Fibroblast of upper back skin (primary cell): ENCODE data around the gene AHDC1.

ENCODE experiments used
- DNase-seq: peaks from one replicate; pipeline ENCODE4 v3.0.0-alpha.2; 2013

AHDC1 gene

GRCh38 chr1:27597516-27598294, 6.2 kb downstream of the AHDC1 start:
- peak; percentile 69 for DNase-seq

GRCh38 chr1:27596986-27597385, 7.0 kb downstream of the AHDC1 start:
- no peak for DNase-seq

- no peak for DNase-seq
These were observed 7.7 kb downstream of the AHDC1 start for GRCh38 chr1:27596261-27596660.

- DNase-seq: no peak
These were observed 8.3 kb downstream of the AHDC1 start for GRCh38 chr1:27595597-27595996.

- peak; percentile 62 for DNase-seq
These were observed 9.1 kb downstream of the AHDC1 start for GRCh38 chr1:27594564-27595510.

- no peak for DNase-seq
These were observed 10.0 kb downstream of the AHDC1 start for GRCh38 chr1:27593678-27594563.

- DNase-seq: no peak
These were observed 10.8 kb downstream of the AHDC1 start for GRCh38 chr1:27592931-27593677.

- no peak for DNase-seq
These were observed 11.6 kb downstream of the AHDC1 start for GRCh38 chr1:27592232-27592930.

GRCh38 chr1:27591622-27592021, 12.3 kb downstream of the AHDC1 start:
- DNase-seq: peak; percentile 62

GRCh38 chr1:27590917-27591508, 12.9 kb downstream of the AHDC1 start:
- no peak for DNase-seq

GRCh38 chr1:27589841-27590426, 14.0 kb downstream of the AHDC1 start:
- DNase-seq: peak; percentile 66

GRCh38 chr1:27589441-27589840, 14.5 kb downstream of the AHDC1 start:
- DNase-seq: no peak

GRCh38 chr1:27588256-27589232, 15.4 kb downstream of the AHDC1 start:
- DNase-seq: peak; percentile 58

GRCh38 chr1:27585684-27586083, 18.3 kb downstream of the AHDC1 start:
- no peak for DNase-seq

- no peak for DNase-seq
These were observed 19.5 kb downstream of the AHDC1 start for GRCh38 chr1:27584453-27584852.

GRCh38 chr1:27583479-27583878, 20.5 kb downstream of the AHDC1 start:
- no peak for DNase-seq

- DNase-seq: no peak
These were observed 22.1 kb downstream of the AHDC1 start for GRCh38 chr1:27581823-27582243.

- DNase-seq: no peak
These were observed 26.3 kb downstream of the AHDC1 start for GRCh38 chr1:27577504-27578188.

- no peak for DNase-seq
These were observed 27.1 kb downstream of the AHDC1 start for GRCh38 chr1:27576806-27577227.
